ENCODE measurements around the gene SYCN. TPM values are rescaled to one million over a fixed set of nuclear protein-coding genes. Genes with fewer than 3 reads are reported as not detected.
"Not testable (repeated sequence)": the region's sequence is repeated elsewhere in the genome, so short reads cannot be mapped to it uniquely, and the experiment has no call there.

Gene SYCN
- total RNA-seq, 1 donor from 2014 or later: not detected

DNA sequence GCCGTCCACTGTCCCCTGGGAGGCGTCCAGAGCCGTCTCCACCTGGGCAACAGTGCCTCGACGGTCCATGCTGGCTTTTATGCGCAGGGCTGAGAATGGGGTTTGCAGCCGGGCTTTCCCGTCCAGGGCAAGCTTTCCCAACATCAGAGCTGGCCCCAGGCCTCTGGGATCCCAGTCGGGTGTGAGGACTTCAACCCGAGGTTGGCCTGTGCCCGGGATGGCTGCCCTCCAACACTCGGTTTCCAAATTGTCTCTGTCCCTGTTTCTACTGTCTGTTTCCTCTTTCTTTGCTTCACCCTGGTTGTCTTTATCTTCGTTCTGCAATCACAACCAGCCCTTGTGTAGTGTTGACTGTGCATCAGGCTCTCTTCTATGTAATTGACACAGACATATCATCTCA, 44.7 kb upstream of the SYCN start, which contains the start of gene IFNL4:
Gene IFNL4 (minus strand): TSS at position 51 of the 400 bp plus-strand sequence.
- H3K4me1 Mint-ChIP-seq: no peaks in the 10 kb centered on the region
- intact Hi-C loops (cut with micrococcal nuclease): no loop called here
- DNase-seq: no peak
- POLR2A ChIA-PET: no interaction called here
- H3K4me3 Mint-ChIP-seq: no peak within 1 kb of the TSS
- H3K27me3 Mint-ChIP-seq: peaks cover 7% of the 10 kb centered on the region
- TF ChIP-seq, protein P1, sequence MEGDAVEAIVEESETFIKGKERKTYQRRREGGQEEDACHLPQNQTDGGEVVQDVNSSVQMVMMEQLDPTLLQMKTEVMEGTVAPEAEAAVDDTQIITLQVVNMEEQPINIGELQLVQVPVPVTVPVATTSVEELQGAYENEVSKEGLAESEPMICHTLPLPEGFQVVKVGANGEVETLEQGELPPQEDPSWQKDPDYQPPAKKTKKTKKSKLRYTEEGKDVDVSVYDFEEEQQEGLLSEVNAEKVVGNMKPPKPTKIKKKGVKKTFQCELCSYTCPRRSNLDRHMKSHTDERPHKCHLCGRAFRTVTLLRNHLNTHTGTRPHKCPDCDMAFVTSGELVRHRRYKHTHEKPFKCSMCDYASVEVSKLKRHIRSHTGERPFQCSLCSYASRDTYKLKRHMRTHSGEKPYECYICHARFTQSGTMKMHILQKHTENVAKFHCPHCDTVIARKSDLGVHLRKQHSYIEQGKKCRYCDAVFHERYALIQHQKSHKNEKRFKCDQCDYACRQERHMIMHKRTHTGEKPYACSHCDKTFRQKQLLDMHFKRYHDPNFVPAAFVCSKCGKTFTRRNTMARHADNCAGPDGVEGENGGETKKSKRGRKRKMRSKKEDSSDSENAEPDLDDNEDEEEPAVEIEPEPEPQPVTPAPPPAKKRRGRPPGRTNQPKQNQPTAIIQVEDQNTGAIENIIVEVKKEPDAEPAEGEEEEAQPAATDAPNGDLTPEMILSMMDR (IDR thresholded peaks at IDR 0.05): no peak
- ATAC-seq (ENCODE audit: low read depth): no peak
- H3K27ac Mint-ChIP-seq: no peak within 1 kb of the TSS
- CTCF ChIA-PET: no interaction called here
- H3K9me3 Mint-ChIP-seq: no peaks in the 10 kb centered on the region
- no peaks in the 10 kb centered on the region for H3K36me3 Mint-ChIP-seq (ENCODE audit: low read depth)

DNA sequence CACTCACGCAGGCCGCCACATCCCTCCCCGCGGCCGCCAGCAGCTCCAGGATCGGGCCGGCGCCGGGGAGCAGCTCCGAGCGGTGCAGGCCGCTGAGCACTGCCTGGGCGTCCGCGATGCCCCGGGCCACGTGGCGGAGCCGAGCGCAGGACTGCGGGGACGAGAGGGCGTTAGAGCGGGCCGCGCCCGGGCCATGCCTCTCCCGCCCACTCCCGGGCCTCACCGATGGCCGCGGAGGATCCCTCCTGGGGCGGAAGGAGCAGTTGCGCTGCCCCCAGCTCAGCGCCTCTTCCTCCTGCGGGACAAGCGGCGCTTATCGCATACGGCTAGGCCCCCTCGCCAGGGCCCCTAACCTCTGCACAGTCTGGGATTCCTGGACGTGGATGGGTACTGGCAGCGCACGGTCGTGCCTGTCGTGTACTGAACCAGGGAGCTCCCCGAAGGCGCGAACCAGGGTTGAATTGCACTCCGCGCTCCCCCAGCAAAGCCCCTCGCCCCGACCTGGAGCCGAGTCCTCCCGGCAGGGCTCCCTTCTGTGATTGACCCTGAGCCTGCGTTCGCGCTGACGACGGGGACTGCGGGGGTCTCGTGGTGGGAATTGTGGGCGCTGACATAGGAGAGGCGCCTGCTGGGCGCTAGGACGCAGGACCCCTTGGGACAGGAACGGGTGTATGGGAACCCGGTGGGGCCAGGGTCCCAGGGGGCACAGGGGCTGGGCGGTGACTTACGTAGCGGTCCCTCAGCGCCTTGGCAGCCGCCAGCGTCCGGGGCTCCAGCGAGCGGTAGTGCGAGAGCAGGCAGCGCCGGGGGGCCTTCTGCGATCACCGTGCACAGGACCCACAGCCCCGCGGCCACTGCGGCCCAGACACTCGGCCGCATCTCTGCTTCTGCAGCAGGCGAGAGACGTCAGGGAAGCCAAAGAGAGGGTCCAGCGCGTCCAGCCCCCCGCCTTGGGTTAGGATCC, 43.9 kb upstream of the SYCN start:
- peaks cover 8% of the 10 kb centered on the region for H3K27me3 Mint-ChIP-seq
- POLR2A ChIA-PET: no interaction called here
- ATAC-seq (ENCODE audit: low read depth) (no peak), DNase-seq (no peak)
- TF ChIP-seq, protein P1 (IDR thresholded peaks at IDR 0.05): no peak
- CTCF ChIA-PET: no interaction called here
- H3K4me3 Mint-ChIP-seq: no peak overlapping the region
- intact Hi-C loops (cut with micrococcal nuclease): no loop called here
- no peaks in the 10 kb centered on the region for H3K9me3 Mint-ChIP-seq
- H3K4me1 Mint-ChIP-seq: no peaks in the 10 kb centered on the region
- no peaks in the 10 kb centered on the region for H3K36me3 Mint-ChIP-seq (ENCODE audit: low read depth)
- H3K27ac Mint-ChIP-seq: no peak overlapping the region

DNA sequence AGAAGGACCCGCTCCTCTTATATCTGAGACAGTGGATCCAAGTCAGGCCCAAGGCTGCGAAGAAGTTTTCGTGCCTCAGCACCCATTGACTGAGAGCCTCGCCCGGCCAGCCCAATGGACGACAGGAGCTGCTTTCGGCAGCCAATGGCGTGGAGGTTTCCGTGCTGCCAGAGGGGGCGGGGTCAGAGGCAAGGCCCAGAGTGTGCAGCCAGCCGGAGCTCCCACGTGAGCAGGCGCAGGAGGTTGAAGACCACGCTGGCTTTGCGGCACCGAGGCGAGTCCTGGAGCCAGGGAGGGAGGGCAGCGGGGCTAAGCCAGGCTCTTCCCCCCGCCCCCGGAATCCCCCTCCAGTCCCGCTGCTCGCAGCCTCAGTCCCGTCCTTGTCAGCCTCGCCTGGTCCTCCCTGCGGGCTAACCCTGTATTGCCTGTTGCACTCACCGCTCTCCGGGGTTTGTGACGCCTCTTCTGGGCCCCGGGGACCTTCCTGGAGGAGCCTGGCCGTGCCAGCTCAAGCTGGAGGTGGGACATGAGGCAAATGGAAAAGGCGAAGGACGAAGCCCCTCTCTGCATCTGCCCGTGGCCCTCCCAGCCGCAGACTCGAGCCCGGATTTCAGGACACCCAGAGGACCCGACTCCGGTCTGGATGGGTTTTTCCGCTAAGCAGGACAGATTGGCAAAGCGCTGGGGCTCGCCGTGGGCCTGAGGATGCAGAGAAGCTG, 43.0 kb upstream of the SYCN start:
- ChIA-PET POLR2A (no interaction called here), CTCF (no interaction called here)
- Mint-ChIP-seq H3K27me3 (peaks cover 8% of the 10 kb centered on the region), H3K27ac (no peak overlapping the region), H3K4me3 (no peak overlapping the region), H3K4me1 (no peaks in the 10 kb centered on the region), H3K36me3 (ENCODE audit: low read depth) (no peaks in the 10 kb centered on the region), H3K9me3 (no peaks in the 10 kb centered on the region)
- TF ChIP-seq, protein P1 (IDR thresholded peaks at IDR 0.05): no peak
- ATAC-seq (ENCODE audit: low read depth) (no peak), DNase-seq (no peak)
- intact Hi-C loops (cut with micrococcal nuclease): no loop called here

DNA sequence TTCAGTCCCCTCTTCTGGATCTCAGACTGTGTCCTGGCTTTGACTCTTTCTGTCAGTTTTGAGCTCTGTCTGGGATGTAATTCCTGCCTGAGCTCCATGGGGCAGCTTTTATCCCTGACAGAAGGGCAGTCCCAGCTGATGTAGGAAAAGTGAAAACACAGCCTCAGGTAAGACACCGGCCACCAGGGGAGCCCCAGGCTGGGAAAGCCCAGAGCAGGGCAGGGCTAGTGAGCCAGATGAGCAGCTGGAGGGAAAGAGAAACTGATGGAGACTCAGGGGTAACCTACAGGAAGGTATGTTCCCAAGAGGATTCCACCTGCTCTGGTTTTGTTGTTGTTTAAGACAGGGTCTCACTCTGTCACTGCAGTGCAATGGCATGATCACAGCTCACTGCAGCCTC, 41.1 kb upstream of the SYCN start:
- not testable (repeated sequence) for ATAC-seq (ENCODE audit: low read depth); H3K4me3 Mint-ChIP-seq

DNA sequence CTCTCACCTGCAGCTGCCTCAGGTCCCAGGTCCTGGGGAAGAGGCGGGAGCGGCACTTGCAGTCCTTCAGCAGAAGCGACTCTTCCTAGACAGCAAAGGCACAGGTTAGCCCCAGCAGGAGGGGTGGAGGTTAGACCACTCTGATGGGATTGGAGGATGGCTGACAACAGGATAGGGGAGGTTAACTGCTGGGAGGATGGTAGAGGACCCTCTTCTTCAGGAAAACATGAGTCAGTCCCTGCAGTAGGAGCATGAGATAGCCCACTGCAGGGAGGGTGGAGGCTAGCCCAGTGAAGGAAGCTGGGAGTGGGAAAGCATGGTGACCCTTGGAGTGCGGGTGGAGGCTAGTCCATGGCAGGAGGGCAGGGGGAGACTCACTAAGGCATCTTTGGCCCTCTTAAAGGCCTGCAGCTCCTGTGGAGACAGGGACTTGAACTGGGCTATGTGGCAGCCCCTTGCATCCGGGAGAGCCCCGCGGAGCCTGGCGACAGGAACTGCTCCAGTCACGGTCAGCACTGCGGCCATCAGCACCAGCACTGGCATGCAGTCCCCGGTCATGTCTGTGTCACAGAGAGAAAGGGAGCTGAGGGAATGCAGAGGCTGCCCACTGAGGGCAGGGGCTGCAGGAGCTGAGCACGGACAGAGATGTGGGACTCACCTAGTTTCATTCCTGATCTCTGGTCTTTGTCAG, 40.5 kb upstream of the SYCN start, which contains the start of gene IFNL3:
Gene IFNL3 (minus strand): TSS at position 597 of the 691 bp plus-strand sequence. CDS start 39 bp downstream, at position 558.
- H3K4me3 Mint-ChIP-seq; H3K4me1 Mint-ChIP-seq; intact Hi-C loops (cut with micrococcal nuclease); POLR2A ChIA-PET; DNase-seq; H3K36me3 Mint-ChIP-seq (ENCODE audit: low read depth); H3K27ac Mint-ChIP-seq; CTCF ChIA-PET; ATAC-seq (ENCODE audit: low read depth); H3K9me3 Mint-ChIP-seq; H3K27me3 Mint-ChIP-seq: not testable (repeated sequence)

More for the DNA sequence above, 41.1 kb upstream of the SYCN start:
- H3K27ac Mint-ChIP-seq; H3K4me1 Mint-ChIP-seq; H3K36me3 Mint-ChIP-seq (ENCODE audit: low read depth); DNase-seq; CTCF ChIA-PET; H3K9me3 Mint-ChIP-seq; intact Hi-C loops (cut with micrococcal nuclease); H3K27me3 Mint-ChIP-seq; POLR2A ChIA-PET: not testable (repeated sequence)

DNA sequence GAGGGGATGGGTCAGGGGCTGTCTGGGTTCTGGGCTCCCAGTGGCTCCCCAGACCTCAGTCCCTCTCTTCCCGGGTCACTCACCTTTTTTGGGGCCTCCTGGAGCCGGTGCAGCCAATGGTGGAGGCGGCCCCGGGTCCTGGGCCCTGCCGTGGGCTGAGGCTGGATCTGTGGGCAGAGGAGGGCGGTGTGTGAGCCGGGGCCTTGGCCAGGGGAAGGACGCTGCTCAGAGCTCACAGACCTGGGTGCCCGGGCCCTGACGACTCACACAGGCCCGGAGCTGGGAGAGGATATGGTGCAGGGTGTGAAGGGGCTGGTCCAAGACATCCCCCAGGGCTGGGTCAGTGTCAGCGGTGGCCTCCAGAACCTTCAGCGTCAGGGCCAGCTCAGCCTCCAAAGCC, 39.7 kb upstream of the SYCN start:
- H3K27ac Mint-ChIP-seq; ATAC-seq (ENCODE audit: low read depth); DNase-seq; H3K36me3 Mint-ChIP-seq (ENCODE audit: low read depth); CTCF ChIA-PET; H3K27me3 Mint-ChIP-seq; H3K4me3 Mint-ChIP-seq; intact Hi-C loops (cut with micrococcal nuclease); POLR2A ChIA-PET; H3K4me1 Mint-ChIP-seq; H3K9me3 Mint-ChIP-seq: not testable (repeated sequence)

Data from activated B cell treated with CpG ODN at 0.5 μM for 24 hours (primary cell).